ENCODE data around the gene GYS1.
"Not testable (repeated sequence)": the region's sequence is repeated elsewhere in the genome, so short reads cannot be mapped to it uniquely, and the experiment has no call there.

The GYS1 gene

DNA sequence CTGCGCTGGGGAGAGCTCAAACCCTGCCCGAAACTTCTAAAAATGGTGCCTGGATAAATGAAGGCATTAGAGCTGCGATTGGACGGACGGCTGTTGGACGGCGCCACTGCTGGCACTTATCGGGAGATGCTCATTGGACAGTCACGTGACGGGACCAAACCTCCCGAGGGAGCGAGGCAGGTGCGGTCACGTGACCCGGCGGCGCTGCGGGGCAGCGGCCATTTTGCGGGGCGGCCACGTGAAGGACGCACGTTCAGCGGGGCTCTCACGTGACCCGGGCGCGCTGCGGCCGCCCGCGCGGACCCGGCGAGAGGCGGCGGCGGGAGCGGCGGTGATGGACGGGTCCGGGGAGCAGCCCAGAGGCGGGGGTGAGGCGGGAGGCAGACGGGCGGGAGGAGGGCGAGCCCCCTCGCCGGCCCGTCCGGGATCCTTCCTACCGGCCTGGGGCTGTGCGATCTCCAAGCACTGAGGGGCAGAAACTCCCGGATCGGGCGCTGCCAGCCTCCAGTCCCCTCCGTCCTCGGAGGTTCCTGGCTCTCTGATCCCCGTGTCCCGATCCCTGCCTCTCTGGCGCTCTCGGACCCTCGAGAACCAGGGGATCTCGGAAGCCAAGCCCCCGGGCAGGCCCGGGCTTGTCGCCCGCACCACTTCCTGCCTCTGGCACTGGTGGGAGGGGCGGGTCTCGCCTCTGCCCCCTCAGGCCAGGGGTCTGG, 38.4 kb downstream of the GYS1 start, which contains the start of gene BAX:
Gene BAX (plus strand): TSS at position 281 of the 713 bp plus-strand sequence. CDS start 54 bp downstream, at position 335.
- DNase-seq: peak; percentile 92 to 99 (median 97)
- intact Hi-C loops (cut with DNase I): no loop called here

DNA sequence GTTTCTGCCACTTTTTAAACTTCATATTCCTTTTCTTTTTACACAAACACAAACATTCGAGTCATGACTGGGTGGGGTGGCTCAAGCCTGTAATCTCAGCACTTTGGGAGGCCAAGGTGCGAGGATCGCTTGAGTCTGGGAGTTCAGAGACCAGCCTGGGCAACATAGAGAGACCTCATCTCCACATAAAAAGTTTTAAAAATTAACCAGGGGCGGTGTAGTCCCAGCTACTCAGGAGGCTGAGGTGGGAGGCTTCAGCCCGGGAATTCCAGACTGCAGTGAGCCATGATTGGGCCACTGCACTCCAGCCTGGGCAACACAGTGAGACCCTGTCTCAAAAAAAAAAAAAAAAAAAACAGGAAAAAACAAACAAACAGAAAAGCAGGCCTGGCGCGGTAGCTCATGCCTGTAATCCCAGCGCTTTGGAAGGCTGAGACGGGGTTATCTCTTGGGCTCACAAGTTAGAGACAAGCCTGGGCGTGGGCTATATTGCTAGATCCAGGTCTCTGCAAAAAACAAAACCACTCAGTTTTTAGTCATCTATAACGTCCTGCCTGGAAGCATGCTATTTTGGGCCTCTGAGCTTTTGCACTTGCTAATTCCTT, 39.0 kb downstream of the GYS1 start:
- intact Hi-C loops (cut with DNase I): no loop called here
- DNase-seq: no peak

DNA sequence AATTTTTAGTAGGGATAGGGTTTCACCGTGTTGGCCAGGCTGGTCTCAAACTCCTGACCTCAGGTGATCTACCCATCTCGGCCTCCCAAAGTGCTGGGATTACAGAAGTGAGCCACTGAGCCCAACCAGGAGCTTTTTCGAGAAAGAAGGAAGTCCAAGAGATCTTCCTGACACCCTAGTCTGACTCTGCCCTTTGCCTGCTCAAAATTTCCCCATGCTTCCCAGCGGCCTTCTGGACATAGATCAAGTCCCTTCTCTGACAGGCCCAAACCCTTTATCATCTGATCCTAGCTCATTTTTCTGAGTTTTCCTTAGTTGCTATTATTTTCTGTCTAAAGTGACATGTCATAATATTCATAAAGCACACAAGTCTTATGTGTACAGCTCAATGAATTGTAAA, 40.0 kb downstream of the GYS1 start:
- no peak for DNase-seq
- intact Hi-C loops (cut with DNase I): no loop called here

DNA sequence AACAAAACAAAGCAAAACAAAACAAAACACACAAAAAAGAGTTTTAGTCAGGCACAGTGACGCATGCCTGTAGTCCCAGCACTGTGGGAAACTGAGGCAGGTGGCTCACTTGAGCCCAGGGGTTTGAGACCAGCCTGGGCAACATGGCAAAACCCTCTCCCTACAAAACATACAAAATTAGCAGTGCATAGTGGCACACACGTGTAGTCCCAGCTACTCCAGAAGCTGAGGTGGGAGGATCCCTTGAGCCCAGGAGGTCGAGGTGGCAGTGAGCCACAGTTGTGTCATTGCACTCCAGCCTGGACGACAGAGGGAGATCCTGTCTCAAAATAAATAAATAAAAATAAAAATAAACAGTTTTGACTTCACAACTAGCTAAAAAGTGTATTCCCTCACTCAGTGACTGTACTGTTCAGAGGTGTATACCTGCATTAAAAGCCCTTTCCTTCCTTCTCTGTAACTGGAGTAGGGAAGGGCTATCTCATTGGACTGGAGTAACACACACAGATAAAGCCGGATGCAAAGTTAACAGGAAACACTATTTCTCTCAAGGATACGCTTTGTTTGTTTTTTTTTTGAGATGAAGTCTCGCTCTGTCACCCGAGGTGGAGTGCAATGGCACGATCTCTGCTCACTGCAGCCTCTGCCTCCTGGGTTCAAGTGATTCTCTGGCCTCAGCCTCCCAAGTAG, 42.1 kb downstream of the GYS1 start:
- intact Hi-C loops (cut with DNase I): no loop called here
- no peak for DNase-seq

DNA sequence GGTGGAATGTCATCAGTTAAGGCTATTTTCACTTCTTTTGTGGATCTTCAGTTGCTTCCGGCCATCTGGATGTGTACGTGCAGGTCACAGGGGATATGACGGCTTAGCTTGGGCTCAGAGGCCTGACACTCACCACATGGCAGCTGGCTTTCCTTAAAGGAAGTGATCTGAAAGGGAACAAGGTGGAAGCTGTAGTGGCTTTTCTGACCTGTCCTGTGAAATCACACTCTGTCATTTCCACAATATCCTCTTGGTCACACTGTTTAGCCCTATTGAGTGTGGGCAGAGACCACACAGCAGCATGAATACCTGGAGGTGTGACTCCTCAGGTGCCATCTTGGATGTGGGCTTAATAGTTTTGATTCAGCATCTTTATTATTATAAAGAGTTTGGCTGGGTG, 43.0 kb downstream of the GYS1 start:
- no peak for DNase-seq
- intact Hi-C loops (cut with DNase I): no loop called here

DNA sequence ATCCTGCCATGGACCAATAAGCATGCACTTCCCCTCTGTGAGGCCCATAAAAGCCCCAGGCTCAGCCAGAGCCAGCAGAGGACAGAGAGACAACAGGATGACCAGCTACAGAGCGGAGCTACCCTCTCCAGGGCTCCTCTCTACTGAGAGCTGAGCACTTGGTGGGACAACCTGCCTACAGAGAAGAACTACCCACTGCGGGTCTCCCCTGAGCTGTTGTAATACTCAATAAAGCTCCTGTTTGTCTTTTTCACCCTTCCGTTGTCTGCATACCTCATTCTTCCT, 45.9 kb downstream of the GYS1 start:
- intact Hi-C loops (cut with DNase I): no loop called here
- DNase-seq: no peak

DNA sequence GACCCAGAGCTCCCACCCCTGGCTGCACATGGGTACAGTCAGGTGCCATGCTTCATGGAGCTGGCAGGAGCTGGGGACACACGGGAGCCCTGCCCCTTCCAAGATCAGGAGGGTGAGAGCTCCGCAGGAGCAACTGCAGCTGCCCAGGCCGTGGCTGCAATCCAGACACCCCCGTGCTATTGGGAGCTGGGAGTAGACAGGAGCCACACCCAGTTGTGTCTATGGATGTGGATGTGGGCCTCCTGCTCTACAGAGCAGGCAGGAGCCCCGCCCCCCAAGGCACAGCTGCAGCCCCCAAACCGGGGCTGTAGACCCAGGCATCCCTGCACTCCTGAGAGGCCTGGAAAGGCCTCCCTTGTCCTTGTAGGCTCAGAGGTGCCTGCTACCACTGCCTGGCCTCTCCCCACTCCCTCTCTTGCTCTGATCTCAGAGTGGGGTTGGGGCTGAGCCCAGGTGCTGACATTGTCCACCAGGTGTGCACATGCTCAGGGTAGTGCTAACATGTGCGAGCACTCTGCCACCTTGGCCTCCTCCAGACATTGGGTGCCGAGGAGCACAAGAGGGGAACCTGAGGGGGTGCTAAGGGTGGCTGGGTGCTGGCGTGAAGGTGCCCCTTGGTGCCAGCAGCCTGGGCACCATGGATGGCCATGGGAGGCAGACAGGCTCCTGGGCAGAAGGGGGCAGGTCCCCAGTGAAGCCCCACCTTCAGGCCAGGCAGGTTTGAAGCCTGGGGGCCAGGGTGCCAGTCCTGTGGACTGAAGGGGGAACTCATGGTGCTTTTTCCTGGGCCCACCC, 46.4 kb downstream of the GYS1 start:
- intact Hi-C loops (cut with DNase I): no loop called here
- no peak for DNase-seq

DNA sequence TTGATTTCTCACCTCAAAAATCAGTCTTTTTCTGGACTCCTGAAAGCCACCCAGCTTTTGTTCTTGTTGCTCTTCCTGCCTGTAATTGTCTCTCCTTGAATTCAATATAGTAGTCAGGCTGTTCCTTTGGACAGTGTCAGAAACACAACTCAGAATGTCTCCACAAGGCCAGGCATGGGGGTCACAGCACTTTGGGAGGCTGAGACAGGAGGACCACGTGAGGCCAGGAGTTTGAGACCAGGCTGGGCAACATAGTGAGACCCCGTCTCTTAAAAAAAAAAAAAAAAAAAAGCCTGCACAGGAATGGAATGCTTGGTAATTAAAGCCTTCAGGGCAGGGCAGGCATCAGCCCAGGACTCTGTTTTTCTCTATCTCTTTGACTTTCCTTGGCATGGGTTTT, 47.3 kb downstream of the GYS1 start:
- intact Hi-C loops (cut with DNase I): no loop called here
- DNase-seq: no peak

DNA sequence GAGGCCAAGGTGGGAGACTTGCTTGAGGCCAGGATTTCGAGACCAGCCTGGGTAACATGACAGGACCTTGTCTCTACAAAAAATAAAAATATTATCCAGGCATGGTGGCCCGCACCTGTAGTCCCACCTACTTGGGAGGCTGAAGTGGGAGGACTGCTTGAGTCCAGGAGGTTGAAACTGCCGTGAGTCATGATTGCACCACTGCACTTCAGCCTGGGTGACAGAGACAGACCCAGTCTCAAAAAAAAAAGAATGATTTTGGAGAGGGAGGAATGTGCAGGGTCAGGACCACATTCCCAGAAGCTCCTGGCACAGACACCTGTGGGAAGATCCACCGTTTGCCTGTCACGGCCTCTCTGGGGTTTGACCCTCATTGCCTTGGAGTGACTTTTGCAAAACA, 47.7 kb downstream of the GYS1 start:
- no peak for DNase-seq
- intact Hi-C loops (cut with DNase I): no loop called here

DNA sequence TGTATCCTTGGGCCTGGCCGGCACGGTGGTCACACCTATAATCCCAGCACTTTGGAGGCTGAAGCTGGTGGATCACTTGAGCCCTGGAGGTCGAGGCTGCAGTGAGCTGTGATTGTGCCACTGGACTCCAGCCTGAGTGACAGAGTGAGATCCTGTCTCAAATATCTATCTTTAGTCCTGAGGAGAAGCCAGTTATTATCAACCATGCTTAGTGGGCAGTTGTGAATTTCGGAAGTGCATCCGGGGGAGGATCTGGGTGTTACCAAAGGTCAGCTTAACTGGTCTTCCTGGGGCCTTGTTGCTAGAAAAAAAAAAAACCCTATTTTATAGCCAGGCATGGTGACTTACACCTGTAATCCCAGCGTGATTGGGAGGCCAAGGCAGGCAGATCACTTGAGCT, 50.0 kb downstream of the GYS1 start:
- intact Hi-C loops (cut with DNase I): no loop called here
- no peak for DNase-seq

DNA sequence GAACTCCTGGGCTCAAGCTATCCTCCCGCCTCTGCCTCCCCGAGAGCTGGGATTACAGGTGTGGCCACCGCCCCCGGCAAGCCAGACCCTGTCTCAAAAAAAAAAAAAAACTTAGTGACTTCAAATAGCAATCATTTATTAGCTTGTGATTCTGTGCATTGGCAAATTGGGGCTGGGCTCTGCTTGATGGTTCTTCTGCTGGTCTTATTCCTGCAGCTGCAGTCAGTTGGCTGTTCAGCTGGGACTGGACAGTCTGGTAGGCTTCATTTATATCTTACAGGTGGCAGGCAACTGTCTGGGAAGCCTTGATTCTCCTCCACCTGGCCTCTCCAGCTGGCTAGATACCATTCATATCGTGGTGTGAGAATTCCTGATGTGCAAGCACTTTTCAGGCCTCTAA, 52.2 kb downstream of the GYS1 start:
- intact Hi-C loops (cut with DNase I): no loop called here
- no peak for DNase-seq

DNA sequence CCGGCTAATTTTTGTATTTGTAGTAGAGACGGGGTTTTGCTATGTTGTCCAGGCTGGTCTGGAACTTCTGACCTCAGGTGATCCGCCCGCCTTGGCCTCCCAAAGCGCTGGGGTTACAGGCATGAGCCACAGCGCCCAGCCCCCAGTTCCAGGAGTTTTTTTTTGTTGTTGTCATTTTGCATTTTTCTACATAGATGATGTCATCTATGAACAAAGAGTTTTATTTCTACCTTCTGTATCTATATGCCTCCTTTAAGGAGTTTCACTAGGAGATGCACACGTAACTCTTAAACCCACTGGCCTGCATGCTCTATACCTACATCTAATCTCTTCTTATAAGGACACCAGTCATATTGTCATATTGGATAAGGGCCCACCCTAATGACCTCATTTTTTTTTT, 54.9 kb downstream of the GYS1 start:
- intact Hi-C loops (cut with DNase I): no loop called here
- no peak for DNase-seq

DNA sequence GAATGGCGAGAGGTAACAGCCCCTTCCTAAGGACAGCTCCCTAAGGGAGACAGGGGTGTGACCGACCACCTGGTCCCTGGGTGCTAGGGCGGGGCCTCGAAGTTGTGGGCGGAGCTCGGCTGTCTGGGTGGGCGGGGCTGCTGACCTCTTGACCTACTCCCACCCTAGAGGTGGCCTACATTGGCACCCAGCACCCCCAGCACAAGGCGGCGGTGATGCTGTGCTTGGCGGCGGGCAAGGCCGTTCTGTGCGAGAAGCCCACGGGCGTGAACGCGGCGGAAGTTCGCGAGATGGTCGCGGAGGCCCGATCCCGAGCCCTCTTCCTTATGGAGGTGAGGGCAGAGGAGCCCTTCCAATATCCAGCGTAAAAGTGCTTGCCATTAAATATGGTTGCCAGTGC, 57.2 kb downstream of the GYS1 start:
- DNase-seq: no peak
- intact Hi-C loops (cut with DNase I): no loop called here

DNA sequence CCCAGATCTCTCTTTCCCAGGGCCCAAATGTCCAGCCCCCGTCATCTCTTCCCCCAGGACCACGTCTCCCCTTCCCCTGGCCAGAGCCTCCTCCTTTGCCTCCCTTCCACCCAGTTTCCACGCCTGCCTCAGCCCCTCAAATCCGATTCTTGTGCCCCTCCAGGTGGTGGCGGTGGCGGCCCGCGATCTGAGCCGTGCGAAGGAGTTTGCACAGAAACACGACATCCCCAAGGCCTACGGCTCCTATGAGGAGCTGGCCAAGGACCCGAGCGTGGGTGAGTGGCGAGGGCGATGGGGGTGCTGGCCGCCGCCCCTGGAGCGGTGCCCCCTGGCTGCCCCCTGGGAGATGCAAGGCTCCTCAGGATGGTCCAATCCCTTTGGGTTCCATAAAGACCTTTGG, 58.3 kb downstream of the GYS1 start:
- intact Hi-C loops (cut with DNase I): no loop called here
- DNase-seq: no peak

DNA sequence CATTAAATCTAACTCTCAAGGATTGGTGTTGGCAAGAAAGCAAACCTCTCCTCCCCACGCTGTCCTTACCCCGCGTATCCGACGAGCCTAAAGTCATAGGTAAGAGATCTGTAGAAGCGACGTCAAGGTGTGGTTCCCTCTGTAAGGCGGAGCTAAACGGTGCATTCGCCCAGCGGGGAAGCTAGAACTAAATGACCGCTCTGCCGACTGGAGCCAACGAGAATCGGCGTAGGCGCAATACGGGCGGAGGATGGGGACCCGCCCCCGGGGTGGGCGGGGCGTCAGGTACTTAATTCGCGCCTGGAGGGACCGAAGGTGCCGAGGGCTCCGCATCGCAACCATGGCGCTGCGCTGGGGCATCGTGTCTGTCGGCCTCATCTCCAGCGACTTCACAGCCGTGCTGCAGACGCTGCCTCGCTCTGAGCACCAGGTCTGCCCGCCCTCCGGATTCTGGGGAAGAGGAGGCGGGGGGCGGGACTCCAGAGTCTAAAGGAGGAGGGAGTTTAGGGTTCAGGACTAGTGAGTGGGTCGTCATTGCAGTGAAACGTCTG, 59.7 kb downstream of the GYS1 start, which contains the start of gene DHDH:
Gene DHDH (plus strand): TSS at position 318 of the 551 bp plus-strand sequence. CDS start 23 bp downstream, at position 341.
- peak; percentile 52 to 93 (median 81) for DNase-seq
- intact Hi-C loops (cut with DNase I): no loop called here

DNA sequence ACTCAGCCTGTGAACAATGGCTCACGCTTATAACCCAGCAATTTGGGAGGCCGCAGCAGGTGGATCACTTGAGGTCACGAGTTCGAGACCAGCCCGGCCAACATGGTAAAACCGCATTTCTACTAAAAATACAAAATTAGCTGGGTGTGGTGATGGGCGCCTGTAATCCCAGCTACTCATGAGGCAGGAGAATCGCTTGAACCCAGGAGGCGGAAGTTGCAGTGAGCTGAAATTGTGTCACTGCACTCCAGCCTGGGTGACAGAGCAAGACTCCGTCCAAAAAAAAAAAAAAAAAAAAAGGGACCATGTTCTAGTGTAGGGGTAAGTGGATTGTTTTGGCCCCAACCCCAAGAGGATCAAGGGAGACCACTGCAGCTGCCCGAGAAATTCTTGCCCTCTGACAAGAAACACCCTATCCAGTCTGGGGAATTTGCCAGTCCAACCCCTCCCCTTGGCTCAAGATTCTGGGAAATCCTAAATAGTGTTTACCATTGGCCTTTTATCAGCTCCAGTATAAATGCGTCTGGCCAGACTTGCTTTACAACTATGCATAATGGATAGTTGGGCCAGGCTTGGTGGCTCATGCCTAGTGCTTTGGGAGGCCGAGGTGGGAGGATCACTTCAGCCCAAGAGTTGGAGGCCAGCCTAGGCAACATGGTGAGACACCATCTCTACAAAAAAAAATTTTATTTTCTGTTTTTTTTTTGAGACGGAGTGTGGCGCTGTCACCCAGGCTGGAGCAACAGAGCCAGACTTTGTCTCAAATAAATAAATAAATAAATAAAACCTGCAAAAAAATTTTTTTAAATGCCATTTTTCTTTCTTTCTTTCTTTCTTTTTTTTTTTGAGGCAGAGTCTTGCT, 64.7 kb downstream of the GYS1 start:
- DNase-seq: no peak
- intact Hi-C loops (cut with DNase I): no loop called here

DNA sequence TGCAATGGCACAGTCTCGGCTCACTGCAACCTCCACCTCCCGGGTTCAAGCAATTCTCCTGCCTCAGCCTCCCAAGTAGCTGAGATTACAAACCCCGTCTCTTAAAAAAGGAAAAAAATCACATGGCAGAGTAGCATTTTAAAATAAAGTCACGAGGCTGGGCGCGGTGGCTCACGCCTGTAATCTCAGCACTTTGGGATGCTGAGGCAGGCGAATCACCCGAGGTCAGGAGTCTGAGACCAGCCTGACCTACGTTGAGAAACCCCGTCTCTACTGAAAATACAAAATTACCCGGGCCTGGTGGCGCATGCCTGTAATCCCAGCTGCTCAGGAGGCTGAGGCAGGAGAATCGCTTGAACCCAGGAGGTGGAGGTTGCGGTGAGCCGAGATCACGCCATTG, 65.4 kb downstream of the GYS1 start:
- intact Hi-C loops (cut with DNase I); DNase-seq: not testable (repeated sequence)

DNA sequence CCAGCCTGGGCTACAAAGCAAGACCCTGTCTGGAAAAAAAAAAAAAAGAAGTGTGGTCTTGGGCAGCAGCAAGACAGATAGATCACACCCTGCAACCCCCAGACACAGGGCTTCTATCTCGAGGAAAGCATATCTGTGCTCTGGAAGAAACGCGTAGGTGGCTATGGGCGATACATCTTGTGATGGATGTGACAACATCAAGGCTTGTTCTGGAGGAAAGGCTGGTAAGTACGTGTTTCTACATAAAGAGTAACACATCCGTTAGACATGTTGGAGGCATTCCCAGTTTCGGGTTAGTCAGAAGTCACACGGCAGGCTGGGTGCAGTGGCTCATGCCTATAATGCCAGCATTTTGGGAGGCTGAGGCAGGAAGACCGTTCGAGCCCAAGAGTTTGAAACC, 66.2 kb downstream of the GYS1 start:
- intact Hi-C loops (cut with DNase I): no loop called here
- peak; percentile 38 to 90 (median 71) for DNase-seq

DNA sequence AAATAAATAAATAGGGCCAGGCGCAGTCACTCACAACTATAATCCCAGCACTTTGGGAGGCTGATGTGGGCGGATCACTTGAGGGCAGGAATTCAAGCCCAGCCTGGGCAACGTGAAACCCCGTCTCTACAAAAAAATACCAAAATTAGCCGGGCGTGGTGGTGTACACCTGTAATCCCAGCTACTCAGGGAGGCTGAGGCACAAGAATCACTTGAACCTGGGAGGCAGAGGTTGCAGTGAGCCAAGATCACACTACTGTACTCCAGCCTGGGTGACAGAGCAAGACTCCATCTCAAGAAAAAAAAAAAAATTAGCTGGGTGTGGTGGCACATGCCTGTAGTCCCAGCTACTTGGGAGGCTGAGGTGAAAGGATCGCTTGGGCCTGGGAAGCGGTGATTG, 67.2 kb downstream of the GYS1 start:
- DNase-seq; intact Hi-C loops (cut with DNase I): not testable (repeated sequence)

Data from head of caudate nucleus (tissue), 42 donors.